Calu3 (cell line): ENCODE data around the gene SLCO4C1. TPM values are rescaled to one million over a fixed set of nuclear protein-coding genes. Genes with fewer than 3 reads are reported as not detected.

ENCODE experiments used
- BruUV-seq: library from RNA; stranded (reverse); fragments of 400-500 nt; replicated peaks from 2 replicates; lab custom pipeline; 2021; lab: Mats Ljungman, UMichigan
- CTCF ChIA-PET: fragments of 300-600 bp; sonication (Branson Sonifier 250); formaldehyde crosslinking; loops from one replicate; lab custom pipeline; 2022; ENCODE audit warnings: antibody characterized with exemption; lab: Charles Lee
- DNase-seq: peaks from one replicate; pipeline ENCODE4 v3.0.0; 2022
- H3K27ac Mint-ChIP-seq: one replicate; pipeline ENCODE4 v1.8.0; 2022; ENCODE audit warnings: mixed read lengths; ENCODE audit not compliant: unreplicated experiment
- H3K27me3 Mint-ChIP-seq: one replicate; pipeline ENCODE4 v1.8.0; 2022; ENCODE audit warnings: mixed read lengths; ENCODE audit not compliant: unreplicated experiment
- H3K36me3 Mint-ChIP-seq: one replicate; pipeline ENCODE4 v1.8.0; 2022; ENCODE audit warnings: mild to moderate bottlenecking, moderate library complexity, mixed read lengths; ENCODE audit not compliant: insufficient read depth, unreplicated experiment
- H3K4me1 Mint-ChIP-seq: one replicate; pipeline ENCODE4 v1.8.0; 2022; ENCODE audit warnings: mild to moderate bottlenecking, low read depth, mixed read lengths; ENCODE audit not compliant: unreplicated experiment
- H3K4me3 Mint-ChIP-seq: one replicate; pipeline ENCODE4 v1.8.0; 2022; ENCODE audit warnings: mild to moderate bottlenecking, low read depth, moderate library complexity, mixed read lengths; ENCODE audit not compliant: unreplicated experiment
- H3K9me3 Mint-ChIP-seq: one replicate; pipeline ENCODE4 v1.8.0; 2022; ENCODE audit warnings: low read depth, mixed read lengths; ENCODE audit not compliant: unreplicated experiment
- CTCF ChIP-seq: fragments of 200-600 bp; IDR thresholded peaks from one replicate; pipeline ENCODE4 v1.8.0; 2022; ENCODE audit warnings: antibody characterized with exemption; ENCODE audit not compliant: unreplicated experiment
- intact Hi-C: fragments of 100-400 bp; cut with micrococcal nuclease; formaldehyde crosslinking; loops from one replicate; pipeline ENCODE4 v1.10.0; 2022; ENCODE audit not compliant: unreplicated experiment
- total RNA-seq: library from RNA; stranded (reverse); gene quantifications from 2 replicates; pipeline ENCODE4 v1.2.3, GENCODE V29; 2022

The SLCO4C1 gene
- total RNA-seq, 1 experiment from 2014 or later = 3.4 TPM

GRCh38 chr5:102290004-102290403, 6.1 kb downstream of the SLCO4C1 start:
- no peak overlapping the region for H3K4me3 Mint-ChIP-seq
- intact Hi-C loops = no loop called here
- H3K9me3 Mint-ChIP-seq = no peaks in the 10 kb centered on the region
- no TSS peak for BruUV-seq
- CTCF ChIA-PET = no interaction called here
- no peaks in the 10 kb centered on the region for H3K36me3 Mint-ChIP-seq
- DNase-seq = no peak
- no peak overlapping the region for H3K27ac Mint-ChIP-seq
- no peaks in the 10 kb centered on the region for H3K27me3 Mint-ChIP-seq
- TF ChIP-seq CTCF = no peak
- H3K4me1 Mint-ChIP-seq = peaks cover 33% of the 10 kb centered on the region

- Mint-ChIP-seq H3K36me3 (no peaks in the 10 kb centered on the region), H3K27me3 (no peaks in the 10 kb centered on the region), H3K4me1 (peaks cover 26% of the 10 kb centered on the region), H3K27ac (no peak overlapping the region), H3K9me3 (no peaks in the 10 kb centered on the region), H3K4me3 (no peak overlapping the region)
- intact Hi-C loops = no loop called here
- DNase-seq = no peak
- TF ChIP-seq CTCF = no peak
- CTCF ChIA-PET = no interaction called here
- BruUV-seq = no TSS peak
Observed at GRCh38 chr5:102289251-102289899, 6.7 kb downstream of the SLCO4C1 start.

- intact Hi-C loops = no loop called here
- no peak for DNase-seq
- Mint-ChIP-seq H3K27ac (no peak overlapping the region), H3K36me3 (no peaks in the 10 kb centered on the region), H3K9me3 (no peaks in the 10 kb centered on the region), H3K4me3 (no peak overlapping the region), H3K27me3 (no peaks in the 10 kb centered on the region), H3K4me1 (peaks cover 26% of the 10 kb centered on the region)
- no peak for TF ChIP-seq CTCF
- CTCF ChIA-PET = no interaction called here
- BruUV-seq = no TSS peak
Observed at GRCh38 chr5:102288630-102289029, 7.5 kb downstream of the SLCO4C1 start.

GRCh38 chr5:102286476-102286875, 9.6 kb downstream of the SLCO4C1 start:
- BruUV-seq = no TSS peak
- no peaks in the 10 kb centered on the region for H3K9me3 Mint-ChIP-seq
- no peak overlapping the region for H3K4me3 Mint-ChIP-seq
- CTCF ChIA-PET = interaction anchor here (1.4 kb wide), 1 partner anchor 9 kb away, joined by 6 read pairs; the partner anchor contains the start of gene SLCO4C1
- no peaks in the 10 kb centered on the region for H3K27me3 Mint-ChIP-seq
- H3K36me3 Mint-ChIP-seq = no peaks in the 10 kb centered on the region
- intact Hi-C loops = no loop called here
- no peak for TF ChIP-seq CTCF
- peaks cover 26% of the 10 kb centered on the region for H3K4me1 Mint-ChIP-seq
- H3K27ac Mint-ChIP-seq = no peak overlapping the region
- no peak for DNase-seq
